ENCODE results near the gene ADD2. TPM values are rescaled to one million over a fixed set of nuclear protein-coding genes. Genes with fewer than 3 reads are reported as not detected.

The ADD2 gene
- total RNA-seq, 1 experiment from 2014 or later, result 124 TPM

GRCh38 chr2:70779911-70780545 is 12.0 kb upstream of the ADD2 start:
- Histone ChIP-seq H2BK12ac (ENCODE audit: insufficient read length, low read depth, low read length) (no peak overlapping the region), H3K27ac (ENCODE audit: insufficient read length, low read depth, low read length) (no peak overlapping the region), H3K4me1 (ENCODE audit: insufficient read depth, low read length) (no peaks in the 10 kb centered on the region), H4K5ac (ENCODE audit: insufficient read length, low read depth, low read length) (no peak overlapping the region), H3K79me1 (ENCODE audit: insufficient read depth, low read depth, low read length, poor library complexity, severe bottlenecking) (no peaks in the 10 kb centered on the region), H2BK120ac (ENCODE audit: low read depth, low read length, poor library complexity, severe bottlenecking) (no peak overlapping the region), H4K8ac (replicated peaks; ENCODE audit: insufficient read length, low read depth, low read length) (no peak overlapping the region), H3K79me2 (ENCODE audit: insufficient read depth, low read length) (no peaks in the 10 kb centered on the region), H3K9ac (ENCODE audit: extremely low read depth, insufficient read length, low read length) (no peak overlapping the region), H3K23ac (ENCODE audit: insufficient read length, low read depth, low read length) (no peak overlapping the region), H3K9me3 (ENCODE audit: control insufficient read depth, low read depth, low read length) (no peaks in the 10 kb centered on the region), H4K20me1 (ENCODE audit: control insufficient read depth, insufficient read depth, insufficient read length) (no peaks in the 10 kb centered on the region), H3K14ac (ENCODE audit: insufficient read depth, low read length) (no peak overlapping the region), H2AFZ (ENCODE audit: low read length) (no peak overlapping the region), H2BK5ac (ENCODE audit: insufficient read length, low read length) (no peak overlapping the region), H3K27me3 (ENCODE audit: insufficient read depth, low read length) (no peaks in the 10 kb centered on the region; the same call in 1 of the 2 replicates), H3K4me2 (ENCODE audit: insufficient read depth, insufficient read length, low read length) (no peak overlapping the region), H3T11ph (ENCODE audit: low read length) (no peak overlapping the region), H2BK20ac (ENCODE audit: low read depth, low read length, poor library complexity, severe bottlenecking) (no peak overlapping the region), H2AK5ac (ENCODE audit: insufficient read length, low read length) (no peak overlapping the region), H2BK15ac (ENCODE audit: low read depth, low read length) (no peak overlapping the region), H3K56ac (ENCODE audit: insufficient read length, low read depth, low read length) (no peak overlapping the region), H4K91ac (ENCODE audit: insufficient read length, low read depth, low read length) (no peak overlapping the region), H3K18ac (ENCODE audit: insufficient read length, low read depth, low read length) (no peak overlapping the region), H3K23me2 (ENCODE audit: insufficient read length, low read depth, low read length, poor library complexity, severe bottlenecking) (no peaks in the 10 kb centered on the region), H3K4ac (ENCODE audit: low read depth, low read length) (no peak overlapping the region)
- DNase-seq, result no peak
- peaks cover 9 to 10% of the 10 kb centered on the region in 2 experiments for H3K4me1 Mint-ChIP-seq
- no peaks in the 10 kb centered on the region for H3K9me3 Mint-ChIP-seq
- no peaks in the 10 kb centered on the region for H3K36me3 Mint-ChIP-seq (ENCODE audit: insufficient read depth in 1 of 3, low read depth in 3 of 3)
- no peak overlapping the region; a peak in 1 of 7 replicates for H3K27ac Mint-ChIP-seq
- no CpG with 5 or more reads among the region's 8 CpGs for WGBS (ENCODE audit: extremely low coverage, insufficient read length, low lambda C conversion rate)
- TF ChIP-seq CTCF (conservative IDR thresholded peaks at IDR 0.05), result no peak
- no peak overlapping the region for H3K4me3 Mint-ChIP-seq
- H3K27me3 Mint-ChIP-seq (ENCODE audit: low read depth), result peaks cover 19% of the 10 kb centered on the region

Measured in H9 (cell line).